BE2C (cell line): ENCODE data around the gene CISD1.
"Not testable (repeated sequence)": the region's sequence is repeated elsewhere in the genome, so short reads cannot be mapped to it uniquely, and the experiment has no call there.

Experiments
- DNase-seq: peaks from one replicate; pipeline ENCODE4 v3.0.0-alpha.2; 2020
- H3K27me3 ChIP-seq: fragments of 250-450 bp; sonication (Bioruptor Pico); 2 replicates; pipeline ENCODE4 v1.5.1; 2020; ENCODE audit warnings: mild to moderate bottlenecking
- H3K36me3 ChIP-seq: fragments of 250-450 bp; sonication (Bioruptor Pico); 2 replicates; pipeline ENCODE4 v1.5.1; 2020; ENCODE audit warnings: mild to moderate bottlenecking
- H3K4me1 ChIP-seq: fragments of 250-450 bp; sonication (Bioruptor Pico); 2 replicates; pipeline ENCODE4 v1.5.1; 2020
- H3K4me3 ChIP-seq: 2 replicates; pipeline ENCODE4 v1.5.1; 2011; ENCODE audit warnings: low read depth, low read length
- H3K9me3 ChIP-seq: fragments of 250-450 bp; sonication (Bioruptor Pico); 2 replicates; pipeline ENCODE4 v1.5.1; 2020
- CTCF ChIP-seq: IDR thresholded peaks from 2 replicates; pipeline ENCODE4 v1.5.1; 2012; ENCODE audit warnings: mild to moderate bottlenecking, low read depth, low read length

CISD1 gene

DNA sequence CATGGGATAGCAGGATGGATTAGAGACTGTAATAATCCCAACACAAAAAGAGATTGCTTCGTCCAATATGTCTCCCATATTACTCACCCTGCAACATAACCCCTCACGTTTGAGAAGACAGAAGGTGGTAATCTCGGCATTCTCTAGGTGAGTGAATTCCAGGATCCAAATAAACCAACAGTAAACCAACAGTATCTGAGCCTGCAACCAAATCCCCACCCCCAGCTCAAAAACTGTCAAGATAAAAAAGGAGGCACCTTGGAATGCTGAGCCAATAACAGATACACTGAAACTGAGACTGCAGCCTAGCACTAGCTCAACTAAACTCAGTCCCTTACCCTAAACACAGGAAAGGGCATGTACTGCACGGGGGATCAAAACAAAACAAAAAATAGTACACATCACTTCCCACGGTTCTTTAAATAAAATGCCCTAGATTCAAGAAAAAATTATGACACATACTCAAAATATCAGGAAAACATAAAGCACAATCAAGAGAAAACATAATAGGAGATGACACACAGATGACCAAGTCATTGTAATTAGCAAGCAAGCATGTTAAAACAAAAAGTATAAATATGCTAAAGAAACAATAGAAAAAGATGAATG lies 29.3 kb upstream of the CISD1 start:
- no peaks in the 10 kb centered on the region for H3K4me1 ChIP-seq
- no peak overlapping the region for H3K4me3 ChIP-seq
- no peak for DNase-seq
- no peak for TF ChIP-seq CTCF
- H3K9me3 ChIP-seq = no peaks in the 10 kb centered on the region
- H3K27me3 ChIP-seq = no peaks in the 10 kb centered on the region
- H3K36me3 ChIP-seq = peaks cover 8% of the 10 kb centered on the region; the same call in 1 of the 2 replicates

DNA sequence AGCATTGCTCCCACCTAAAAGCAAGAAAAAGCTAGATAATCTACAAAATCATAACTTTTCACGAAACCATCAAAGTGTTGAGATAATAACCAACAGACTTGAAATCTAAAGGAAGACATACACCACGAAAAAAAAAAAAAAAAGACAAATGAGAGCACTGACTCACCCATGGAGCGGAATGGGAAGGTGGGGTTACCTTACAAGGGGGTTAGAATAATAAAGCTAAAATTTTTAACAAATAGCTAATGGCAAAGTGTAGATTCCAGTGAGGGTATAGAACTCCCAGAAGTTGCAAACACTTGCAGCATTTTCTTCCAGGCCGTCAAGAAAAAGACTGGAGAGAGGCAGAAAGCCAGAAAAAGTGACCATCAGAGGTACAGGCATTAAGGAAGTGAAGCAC lies 28.4 kb upstream of the CISD1 start:
- no peak for TF ChIP-seq CTCF
- H3K4me1 ChIP-seq = no peaks in the 10 kb centered on the region

GRCh38 chr10:58241346-58241745 lies 27.6 kb upstream of the CISD1 start:
- DNase-seq = no peak
- no peaks in the 10 kb centered on the region for H3K4me1 ChIP-seq
- no peaks in the 10 kb centered on the region for H3K27me3 ChIP-seq
- no peak for TF ChIP-seq CTCF
- H3K36me3 ChIP-seq = peaks cover 4% of the 10 kb centered on the region; the same call in 1 of the 2 replicates
- no peaks in the 10 kb centered on the region for H3K9me3 ChIP-seq
- no peak overlapping the region for H3K4me3 ChIP-seq

More for the DNA sequence above, 28.4 kb upstream of the CISD1 start:
- no peaks in the 10 kb centered on the region for H3K27me3 ChIP-seq
- DNase-seq = no peak
- peaks cover 4% of the 10 kb centered on the region; the same call in 1 of the 2 replicates for H3K36me3 ChIP-seq
- no peaks in the 10 kb centered on the region for H3K9me3 ChIP-seq
- no peak overlapping the region for H3K4me3 ChIP-seq

- Histone ChIP-seq H3K27me3 (no peaks in the 10 kb centered on the region), H3K4me1 (no peaks in the 10 kb centered on the region), H3K4me3 (no peak overlapping the region), H3K36me3 (no peaks in the 10 kb centered on the region), H3K9me3 (no peaks in the 10 kb centered on the region)
- DNase-seq = no peak
- no peak for TF ChIP-seq CTCF
These were observed 25.7 kb upstream of the CISD1 start for GRCh38 chr10:58243269-58243668.

- not testable (repeated sequence) for H3K27me3 ChIP-seq, H3K4me3 ChIP-seq, H3K36me3 ChIP-seq, DNase-seq, H3K9me3 ChIP-seq, H3K4me1 ChIP-seq
These were observed 25.2 kb upstream of the CISD1 start for GRCh38 chr10:58243801-58244200.

GRCh38 chr10:58244242-58244641 lies 24.7 kb upstream of the CISD1 start:
- not testable (repeated sequence) for H3K27me3 ChIP-seq, H3K36me3 ChIP-seq, H3K4me1 ChIP-seq, H3K4me3 ChIP-seq, H3K9me3 ChIP-seq, DNase-seq

GRCh38 chr10:58244666-58245065 lies 24.3 kb upstream of the CISD1 start:
- H3K36me3 ChIP-seq, H3K9me3 ChIP-seq, H3K4me3 ChIP-seq, H3K4me1 ChIP-seq, H3K27me3 ChIP-seq, DNase-seq: not testable (repeated sequence)

DNA sequence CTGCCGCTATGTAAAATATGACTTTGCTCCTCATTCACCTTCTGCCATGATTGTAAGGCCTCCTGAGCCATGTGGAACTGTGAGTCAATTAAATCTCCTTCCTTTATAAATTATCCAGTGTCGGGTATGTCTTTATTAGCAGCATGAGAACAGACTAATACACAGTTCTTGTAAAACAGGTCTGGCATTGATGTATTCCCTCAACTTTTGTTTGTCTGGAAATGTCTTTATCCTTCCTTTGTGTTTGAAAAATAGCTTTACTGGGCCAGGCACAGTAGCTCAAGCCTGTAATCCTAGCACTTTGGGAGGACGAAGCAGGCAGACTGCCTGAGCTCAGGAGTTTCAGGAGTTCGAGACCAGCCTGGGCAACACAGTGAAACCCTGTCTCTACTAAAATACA lies 15.8 kb upstream of the CISD1 start:
- H3K36me3 ChIP-seq = peaks cover 4% of the 10 kb centered on the region; the same call in 1 of the 2 replicates
- DNase-seq = no peak
- peaks cover 4% of the 10 kb centered on the region for H3K9me3 ChIP-seq
- H3K27me3 ChIP-seq = no peaks in the 10 kb centered on the region
- no peak overlapping the region for H3K4me3 ChIP-seq
- no peak for TF ChIP-seq CTCF
- H3K4me1 ChIP-seq = no peaks in the 10 kb centered on the region
